Kidney (tissue), 14 donors: ENCODE measurements around the gene NPL. TPM values are rescaled to one million over a fixed set of nuclear protein-coding genes. Genes with fewer than 3 reads are reported as not detected.

Source experiments
- DNase-seq, 5 donors: peaks; one replicate each; pipeline ENCODE4 v3.0.0-alpha.2; 2013 to 2020
- FAIRE-seq: peaks from 2 replicates; lab custom pipeline; 2012; peaks lifted over from hg19 to GRCh38; lab: Jason Lieb, UNC
- H3K27ac ChIP-seq, 2 donors: one replicate each; pipeline ENCODE4 v1.7.0; 2013; ENCODE audit warnings: low read depth in 2 of 2, low read length in 2 of 2, inconsistent platforms in 1 of 2
- H3K27me3 ChIP-seq: one replicate; pipeline ENCODE4 v1.7.1; 2013; ENCODE audit warnings: low read length, inconsistent platforms; ENCODE audit not compliant: control insufficient read depth, insufficient read depth
- H3K36me3 ChIP-seq, 3 donors: one replicate each; pipeline versions ENCODE4 v1.7.0 to v1.7.1; 2013; ENCODE audit warnings: low read length in 3 of 3, control low read depth in 1 of 3, inconsistent platforms in 1 of 3; ENCODE audit not compliant: insufficient read depth in 3 of 3, control insufficient read depth in 2 of 3
- H3K4me1 ChIP-seq, 3 donors: one replicate each; pipeline versions ENCODE4 v1.7.0 to v1.7.1; 2013; ENCODE audit warnings: low read length in 3 of 3, inconsistent platforms in 1 of 3, low read depth in 1 of 3; ENCODE audit not compliant: control insufficient read depth in 2 of 3, insufficient read depth in 2 of 3
- H3K4me3 ChIP-seq, 3 donors: one replicate each; pipeline versions ENCODE4 v1.7.0 to v1.8.1; 2013; ENCODE audit warnings: low read length in 3 of 3, control low read depth in 1 of 3, inconsistent platforms in 1 of 3
- H3K9ac ChIP-seq, 3 donors: one replicate each; pipeline versions ENCODE4 v1.7.0 to v1.7.1; 2013; ENCODE audit warnings: low read length in 3 of 3, control low read depth in 1 of 3, inconsistent platforms in 1 of 3
- H3K9me3 ChIP-seq, 3 donors: one replicate each; pipeline versions ENCODE4 v1.7.0 to v1.7.1; 2013; ENCODE audit warnings: low read length in 3 of 3, control low read depth in 1 of 3, inconsistent platforms in 1 of 3; ENCODE audit not compliant: control insufficient read depth in 2 of 3, insufficient read depth in 1 of 3
- intact Hi-C: fragments of 100-400 bp; cut with DNase I; formaldehyde crosslinking; loops from one replicate; pipeline ENCODE4 v1.11.1; 2022
- polyA plus RNA-seq: library from polyadenylated mRNA; stranded (reverse); fragments of 350-450 nt; fragmentation: Illumina TruSeq; extraction: RNeasy Lipid Tissue Mini Kit (QIAGEN cat#74804); gene quantifications from one replicate; pipeline ENCODE4 v1.2.3, GENCODE V29; 2014; ENCODE audit warnings: low read depth, low replicate concordance; ENCODE audit not compliant: insufficient read depth
- total RNA-seq: library from RNA; stranded (reverse); fragmentation: NEBNext Ultra II Directional; extraction: Animal tissue kit (Norgen Biotek cat#: 25700); gene quantifications from one replicate; pipeline ENCODE4 v1.2.1, GENCODE V29; 2021
- TF ChIP-seq, protein P1 (sequence below): IDR thresholded peaks from 3 replicates; pipeline ENCODE4 v1.5.1; 2012; ENCODE audit warnings: mild to moderate bottlenecking, moderate library complexity, borderline replicate concordance; ENCODE audit not compliant: insufficient read depth; ENCODE audit errors: extremely low read depth
- donor health status: control.
- donor health status: control.
- donor health status: control.
- donor health status: control.
- donor health status: control.
- donor health status: DM: yes; HTN: yes; CAD: no.
- donor health status: Normal renal cell carcinoma (clear cell type).

NPL gene
- total and polyA plus RNA-seq, 2 donors from 2014 or later, result 15.7 to 69.4 TPM

DNA sequence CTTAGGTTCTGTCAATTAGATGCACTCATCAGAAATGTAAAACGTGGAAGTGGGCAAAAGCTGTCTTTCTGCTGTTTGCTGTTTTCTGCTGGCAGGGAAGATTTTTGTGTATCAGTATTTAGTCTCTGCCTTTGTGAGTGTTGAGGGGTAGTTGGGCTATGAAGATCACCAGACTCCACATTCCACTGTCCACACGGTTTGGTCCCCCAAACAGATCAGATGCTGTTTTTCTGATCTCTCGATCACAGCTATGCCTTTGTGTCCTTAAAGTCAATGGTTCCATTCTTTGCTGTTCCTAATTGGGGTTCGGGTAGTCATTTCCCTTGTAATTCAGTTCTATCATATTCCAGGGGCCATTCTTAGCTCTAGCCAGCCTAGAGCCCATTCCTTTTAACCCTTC lies 27.0 kb upstream of the NPL start:
- DNase-seq (no peak), FAIRE-seq (no peak)
- no peaks in the 10 kb centered on the region for H3K27me3 ChIP-seq
- H3K4me1 ChIP-seq, result no peaks in the 10 kb centered on the region
- H3K9me3 ChIP-seq, result peaks cover 0 to 2% (median 0%) of the 10 kb centered on the region in 3 donors
- TF ChIP-seq, protein P1, sequence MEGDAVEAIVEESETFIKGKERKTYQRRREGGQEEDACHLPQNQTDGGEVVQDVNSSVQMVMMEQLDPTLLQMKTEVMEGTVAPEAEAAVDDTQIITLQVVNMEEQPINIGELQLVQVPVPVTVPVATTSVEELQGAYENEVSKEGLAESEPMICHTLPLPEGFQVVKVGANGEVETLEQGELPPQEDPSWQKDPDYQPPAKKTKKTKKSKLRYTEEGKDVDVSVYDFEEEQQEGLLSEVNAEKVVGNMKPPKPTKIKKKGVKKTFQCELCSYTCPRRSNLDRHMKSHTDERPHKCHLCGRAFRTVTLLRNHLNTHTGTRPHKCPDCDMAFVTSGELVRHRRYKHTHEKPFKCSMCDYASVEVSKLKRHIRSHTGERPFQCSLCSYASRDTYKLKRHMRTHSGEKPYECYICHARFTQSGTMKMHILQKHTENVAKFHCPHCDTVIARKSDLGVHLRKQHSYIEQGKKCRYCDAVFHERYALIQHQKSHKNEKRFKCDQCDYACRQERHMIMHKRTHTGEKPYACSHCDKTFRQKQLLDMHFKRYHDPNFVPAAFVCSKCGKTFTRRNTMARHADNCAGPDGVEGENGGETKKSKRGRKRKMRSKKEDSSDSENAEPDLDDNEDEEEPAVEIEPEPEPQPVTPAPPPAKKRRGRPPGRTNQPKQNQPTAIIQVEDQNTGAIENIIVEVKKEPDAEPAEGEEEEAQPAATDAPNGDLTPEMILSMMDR, result no peak
- no peak overlapping the region for H3K27ac ChIP-seq
- no peaks in the 10 kb centered on the region for H3K36me3 ChIP-seq
- no peak overlapping the region for H3K4me3 ChIP-seq
- intact Hi-C loops, result no loop called here
- no peak overlapping the region for H3K9ac ChIP-seq

DNA sequence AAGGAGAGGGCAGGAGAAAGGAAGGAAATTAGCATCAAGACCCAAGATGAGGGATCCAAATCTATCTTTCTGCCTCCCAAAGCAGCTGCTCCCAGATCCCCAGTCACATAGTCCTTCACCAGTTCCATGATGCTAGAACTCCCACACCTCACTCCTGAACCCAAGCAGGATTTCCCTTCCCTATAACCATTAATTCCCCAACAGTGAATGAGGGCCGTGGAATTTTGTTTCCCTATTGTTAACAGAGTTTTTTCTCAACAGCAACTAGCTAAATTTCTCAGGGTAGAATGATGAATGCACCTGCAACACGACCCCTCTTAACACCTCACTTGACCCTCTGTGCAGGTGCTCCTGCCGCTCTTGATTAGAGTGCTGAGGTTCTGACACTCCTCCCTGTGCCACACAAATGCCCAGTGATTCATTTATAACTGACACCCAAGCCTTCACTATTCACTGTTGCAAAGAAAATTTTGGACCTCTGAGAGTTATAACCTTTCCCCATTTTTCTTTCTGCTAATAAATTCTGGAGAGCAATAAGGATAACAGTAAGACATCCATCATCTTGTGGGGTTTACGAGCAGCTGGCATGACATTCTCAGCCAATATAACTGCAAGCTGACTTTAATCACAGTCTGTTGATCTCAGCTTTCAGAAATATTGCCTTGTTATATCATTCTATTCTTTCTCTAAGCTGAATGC lies 25.4 kb upstream of the NPL start:
- no peaks in the 10 kb centered on the region for H3K4me1 ChIP-seq
- DNase-seq (no peak), FAIRE-seq (no peak)
- H3K9ac ChIP-seq, result no peak overlapping the region
- H3K27ac ChIP-seq, result no peak overlapping the region
- no peaks in the 10 kb centered on the region for H3K27me3 ChIP-seq
- peaks cover 0 to 2% (median 0%) of the 10 kb centered on the region in 3 donors for H3K9me3 ChIP-seq
- H3K36me3 ChIP-seq, result no peaks in the 10 kb centered on the region
- intact Hi-C loops, result no loop called here
- H3K4me3 ChIP-seq, result no peak overlapping the region
- TF ChIP-seq, protein P1, result no peak

DNA sequence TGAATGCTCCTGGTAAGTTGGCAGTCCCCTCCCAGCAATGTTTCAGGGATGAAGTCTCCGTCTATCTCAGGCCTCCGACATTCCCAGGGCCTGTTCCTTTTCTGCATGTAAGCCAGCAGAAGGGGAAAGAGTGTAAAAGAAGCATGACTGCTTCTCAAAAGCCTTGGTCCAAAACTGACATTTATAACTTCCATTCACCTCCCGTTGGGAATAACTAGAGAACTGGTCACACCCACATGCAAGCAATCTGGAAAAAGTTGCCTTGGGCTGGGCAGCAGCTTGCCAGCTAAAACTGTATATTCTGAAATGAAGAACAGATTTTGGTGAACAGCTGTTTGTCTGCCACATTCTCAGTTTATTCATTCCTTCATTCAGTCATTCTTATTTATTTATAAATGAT lies 24.2 kb upstream of the NPL start:
- Histone ChIP-seq H3K4me3 (no peak overlapping the region), H3K36me3 (no peaks in the 10 kb centered on the region), H3K4me1 (no peaks in the 10 kb centered on the region), H3K9ac (no peak overlapping the region), H3K9me3 (peaks cover 0 to 2% (median 0%) of the 10 kb centered on the region in 3 donors), H3K27me3 (no peaks in the 10 kb centered on the region), H3K27ac (no peak overlapping the region)
- FAIRE-seq (no peak), DNase-seq (no peak)
- intact Hi-C loops, result no loop called here
- TF ChIP-seq, protein P1, result no peak
